Measurements from ENCODE around the gene IL1RAPL1. TPM values are rescaled to one million over a fixed set of nuclear protein-coding genes. Genes with fewer than 3 reads are reported as not detected.

The IL1RAPL1 gene
- total and polyA plus RNA-seq, 9 of the 15 experiments (the other 6 are each of a cell fraction or from before 2014, with no cell fraction given), result 0.04 to 0.07 (median 0.04) TPM; not detected in 6

GRCh38 chrX:28550331-28550872 is 36.8 kb upstream of the IL1RAPL1 start (continued):
- TF ChIP-seq ZBTB43 (CRISPR knock-in tag; IDR thresholded peaks at IDR 0.05) (no peak), ZSCAN32 (CRISPR knock-in tag; IDR thresholded peaks at IDR 0.05) (no peak), ELF4 (CRISPR knock-in tag; IDR thresholded peaks at IDR 0.05) (no peak), CCNT2 (IDR thresholded peaks at IDR 0.05; ENCODE audit: borderline replicate concordance, extremely low read depth, insufficient read length, low read depth, low read length) (no peak), ILK (tag; IDR thresholded peaks at IDR 0.05; ENCODE audit: borderline replicate concordance, low read depth) (no peak), GABPB2 (CRISPR knock-in tag; conservative IDR thresholded peaks at IDR 0.05) (no peak), POU5F1 (IDR thresholded peaks at IDR 0.05; ENCODE audit: borderline replicate concordance, low read depth, low read length, partially characterized antibody) (no peak)

DNA sequence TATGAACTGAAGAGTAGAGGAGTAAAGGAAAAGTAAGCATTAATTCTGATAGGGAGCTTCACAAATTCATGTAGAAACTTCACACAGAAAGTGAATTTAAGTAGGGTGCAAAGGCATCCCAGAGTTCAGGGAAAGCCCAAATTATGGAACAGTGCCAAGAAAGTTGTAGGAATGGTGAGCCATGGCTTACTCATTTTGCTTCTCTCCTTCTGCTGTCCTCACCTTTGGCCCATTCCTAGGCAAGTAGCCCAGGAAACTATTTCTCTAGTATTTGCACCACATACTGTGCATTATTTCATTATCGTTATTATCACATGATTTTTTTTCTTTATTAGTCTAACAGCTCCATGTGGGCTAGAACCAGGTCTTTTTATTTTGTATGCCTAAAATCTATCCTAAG is 34.9 kb upstream of the IL1RAPL1 start:
- no peaks in the 10 kb centered on the region for H3K27me3 ChIP-seq (ENCODE audit: control insufficient read depth in 2 of 2, insufficient read depth in 2 of 2, low read length in 2 of 2)
- no peaks in the 10 kb centered on the region for H3K79me2 ChIP-seq (ENCODE audit: control insufficient read depth, insufficient read depth, low read length)
- FAIRE-seq (no peak), DNase-seq (ENCODE audit: extremely low read depth in 1 of 4, low spot score in 3 of 4) (no peak), ATAC-seq (no peak)
- POLR2A ChIA-PET, result no interaction called here
- in situ Hi-C loops (cut with MboI), result no loop called here
- H3K36me3 ChIP-seq (ENCODE audit: control insufficient read depth, insufficient read depth, low read length), result no peaks in the 10 kb centered on the region
- CTCF ChIA-PET (ENCODE audit: low intra/inter-chr PET ratio), result no interaction called here
- H3K9me3 ChIP-seq (replicated peaks; ENCODE audit: control insufficient read depth, insufficient read depth, low read depth, low read length), result no peaks in the 10 kb centered on the region
- no peaks in the 10 kb centered on the region for H4K20me1 ChIP-seq (replicated peaks; ENCODE audit: control insufficient read depth, insufficient read depth, low read length)
- H2AFZ ChIP-seq (ENCODE audit: low read depth, low read length), result no peak overlapping the region
- H3K27ac ChIP-seq (ENCODE audit: extremely low read depth, low read depth, low read length), result no peak overlapping the region
- intact Hi-C loops (cut with micrococcal nuclease), result no loop called here
- no peak overlapping the region for H3K4me2 ChIP-seq (ENCODE audit: insufficient read depth, low read length)
- no peak overlapping the region for H3K9ac ChIP-seq (ENCODE audit: insufficient read depth in 1 of 2, low read depth in 2 of 2, low read length in 2 of 2)
- no TSS peak for BruUV-seq (replicated peaks)
- 0% methylated on average over 1 of the region's 1 CpG for WGBS (ENCODE audit: insufficient coverage, low coverage, missing lambda C conversion rate)
- H3K4me3 ChIP-seq, result no peak overlapping the region
- no peaks in the 10 kb centered on the region for H3K4me1 ChIP-seq (replicated peaks in 1 of 2; ENCODE audit: control insufficient read depth in 2 of 2, insufficient read depth in 2 of 2, low read length in 2 of 2)
- no peaks in the 10 kb centered on the region for H3K9me1 ChIP-seq (ENCODE audit: control insufficient read depth, insufficient read depth, low read length)
- no peak for TF ChIP-seq ZFP30 (CRISPR knock-in tag; IDR thresholded peaks at IDR 0.05; ENCODE audit: borderline replicate concordance)
- TF ChIP-seq PCBP1 (IDR thresholded peaks at IDR 0.05; ENCODE audit: low read depth, low read length, poor library complexity, severe bottlenecking), result no peak
- no peak for TF ChIP-seq ZSCAN32 (CRISPR knock-in tag; IDR thresholded peaks at IDR 0.05)
- TF ChIP-seq ZSCAN29 (IDR thresholded peaks at IDR 0.05), result no peak
- TF ChIP-seq ZNF24 (IDR thresholded peaks at IDR 0.05), result no peak
- TF ChIP-seq POU5F1 (IDR thresholded peaks at IDR 0.05; ENCODE audit: borderline replicate concordance, low read depth, low read length, partially characterized antibody), result no peak
- no peak for TF ChIP-seq MAFG (tag; conservative IDR thresholded peaks at IDR 0.05)
- no peak for TF ChIP-seq ZNF384 (IDR thresholded peaks at IDR 0.05; ENCODE audit: low read depth, low read length)

All from K562 (cell line).